Neural progenitor cell (in vitro differentiated cells): Measurements from ENCODE around the gene ARHGEF37. TPM values are rescaled to one million over a fixed set of nuclear protein-coding genes. Genes with fewer than 3 reads are reported as not detected.

Source experiments
- DNase-seq: peaks from one replicate; pipeline ENCODE4 v3.0.0-alpha.2; 2016; ENCODE audit warnings: low spot score
- H2AFZ ChIP-seq: fragments of 200-600 bp; sonication (generic); replicated peaks from 2 replicates; pipeline ENCODE4 v1.6.1; 2016; ENCODE audit warnings: antibody characterized with exemption
- H3F3A ChIP-seq: fragments of 200-600 bp; sonication (generic); 2 replicates; pipeline ENCODE4 v1.6.1; 2016; ENCODE audit warnings: antibody characterized with exemption, low read depth
- H3K27ac ChIP-seq: fragments of 200-600 bp; sonication (generic); 2 replicates; pipeline ENCODE4 v1.5.1; 2016; ENCODE audit warnings: mild to moderate bottlenecking
- H3K27me3 ChIP-seq: fragments of 200-600 bp; sonication (generic); 2 replicates; pipeline ENCODE4 v1.6.1; 2016; ENCODE audit warnings: mild to moderate bottlenecking, moderate library complexity
- H3K36me3 ChIP-seq: fragments of 200-600 bp; sonication (generic); 2 replicates; pipeline ENCODE4 v1.5.1; 2016
- H3K4me1 ChIP-seq: fragments of 200-600 bp; sonication (generic); 2 replicates; pipeline ENCODE4 v1.6.1; 2016; ENCODE audit warnings: mixed run types
- H3K4me2 ChIP-seq: fragments of 200-600 bp; sonication (generic); 2 replicates; pipeline ENCODE4 v1.6.1; 2016
- H3K4me3 ChIP-seq: fragments of 200-600 bp; sonication (generic); 2 replicates; pipeline ENCODE4 v1.5.1; 2016
- H3K79me2 ChIP-seq: fragments of 200-600 bp; sonication (generic); 2 replicates; pipeline ENCODE4 v1.6.1; 2016; ENCODE audit warnings: low read depth
- H3K9ac ChIP-seq: fragments of 200-600 bp; sonication (generic); 2 replicates; pipeline ENCODE4 v1.6.1; 2016
- H3K9me3 ChIP-seq: fragments of 200-600 bp; sonication (generic); 2 replicates; pipeline ENCODE4 v1.5.1; 2016; ENCODE audit warnings: low read depth
- H4K20me1 ChIP-seq: fragments of 200-600 bp; sonication (generic); 2 replicates; pipeline ENCODE4 v1.6.1; 2016; ENCODE audit warnings: low read depth
- H3K27ac Mint-ChIP-seq: 3 replicates; pipeline ENCODE4 v1.8.0; 2021; ENCODE audit warnings: mixed read lengths
- H3K27me3 Mint-ChIP-seq: 2 replicates; pipeline ENCODE4 v1.8.0; 2022; ENCODE audit warnings: low read depth, mild to moderate bottlenecking, inconsistent platforms, moderate library complexity, mixed read lengths; ENCODE audit not compliant: insufficient read depth
- H3K36me3 Mint-ChIP-seq: 3 replicates; pipeline ENCODE4 v1.8.0; 2021; ENCODE audit warnings: mixed read lengths
- H3K4me1 Mint-ChIP-seq: 3 replicates; pipeline ENCODE4 v1.8.0; 2021; ENCODE audit warnings: mixed read lengths
- H3K4me3 Mint-ChIP-seq: 3 replicates; pipeline ENCODE4 v1.8.0; 2021; ENCODE audit warnings: mild to moderate bottlenecking, moderate library complexity, mixed read lengths
- H3K9me3 Mint-ChIP-seq: 3 replicates; pipeline ENCODE4 v1.8.0; 2020; ENCODE audit warnings: mixed read lengths
- EZH2 ChIP-seq: fragments of 200-600 bp; sonication (generic); IDR thresholded peaks from 2 replicates; pipeline ENCODE4 v1.6.1; 2017; ENCODE audit warnings: antibody characterized with exemption, mild to moderate bottlenecking, moderate library complexity
- EZH2phosphoT487 ChIP-seq: fragments of 200-600 bp; sonication (generic); IDR thresholded peaks from 2 replicates; pipeline ENCODE4 v1.6.1; 2017; ENCODE audit warnings: antibody characterized with exemption
- total RNA-seq: library from RNA; depleted of rRNA; stranded (reverse); fragments of >200 nt; gene quantifications from 2 replicates; pipeline ENCODE4 v1.2.3, GENCODE V29; 2015; ENCODE audit warnings: low replicate concordance
- TF ChIP-seq, protein P1 (sequence below): fragments of 200-600 bp; sonication (generic); IDR thresholded peaks from 2 replicates; pipeline ENCODE4 v1.5.1; 2017; ENCODE audit warnings: antibody characterized with exemption, mild to moderate bottlenecking

The ARHGEF37 gene
- total RNA-seq, 1 donor from 2014 or later = 0.99 TPM

DNA sequence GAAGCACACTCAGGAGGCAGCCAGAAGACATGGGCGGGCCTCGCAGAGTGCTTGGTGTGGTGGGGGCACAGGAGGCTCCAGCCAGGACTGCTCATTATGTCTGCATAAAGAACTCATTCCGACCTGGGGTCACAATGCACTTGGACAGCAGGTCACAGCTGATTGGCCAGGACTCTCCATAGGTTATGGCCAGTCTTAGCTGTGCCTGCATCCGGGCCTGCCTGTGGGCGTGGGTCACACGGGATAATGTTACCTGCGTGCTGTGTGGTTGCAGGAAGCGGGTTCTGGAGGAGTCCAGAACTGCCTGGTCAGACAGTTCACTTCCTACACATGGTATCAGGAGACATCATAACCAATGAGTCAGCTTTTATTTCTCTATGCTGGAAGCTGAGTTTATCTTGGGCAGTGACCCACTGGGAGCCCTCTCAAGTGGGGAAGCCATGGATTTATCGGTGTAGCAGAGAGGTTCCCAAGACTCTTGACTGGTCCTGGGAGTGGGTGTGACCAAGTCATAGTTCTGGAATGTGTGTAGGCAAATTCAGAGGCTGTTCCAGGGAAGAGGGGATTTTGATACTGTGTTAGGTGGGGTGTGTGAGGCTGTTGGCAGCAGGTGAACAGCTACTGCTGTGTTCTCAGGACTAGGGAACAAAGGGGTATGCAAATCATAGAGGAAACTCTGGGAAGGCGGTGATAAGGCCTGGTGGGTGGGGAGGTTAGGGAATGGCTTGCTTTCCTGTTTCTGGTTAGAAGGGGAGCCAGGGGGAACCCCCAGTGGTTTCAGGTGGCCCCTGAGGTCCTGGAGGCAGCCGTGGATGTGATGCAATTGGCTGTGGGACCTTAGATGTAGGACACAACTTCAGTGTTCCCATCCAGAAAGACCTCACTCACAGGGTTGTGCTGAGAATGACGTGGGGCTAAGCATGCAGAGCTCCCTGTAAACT, 51.3 kb downstream of the ARHGEF37 start:
- no peaks in the 10 kb centered on the region for H3K9me3 Mint-ChIP-seq
- H3K79me2 ChIP-seq = no peaks in the 10 kb centered on the region
- H3K36me3 Mint-ChIP-seq = no peaks in the 10 kb centered on the region
- no peaks in the 10 kb centered on the region for H4K20me1 ChIP-seq
- no peak overlapping the region for H3K4me3 ChIP-seq
- no peaks in the 10 kb centered on the region for H3K36me3 ChIP-seq
- H3K4me3 Mint-ChIP-seq = no peak overlapping the region
- peak overlapping the region; percentile 27 for H3K27ac Mint-ChIP-seq
- no peak overlapping the region for H2AFZ ChIP-seq
- TF ChIP-seq EZH2phosphoT487 = no peak
- TF ChIP-seq, protein P1, sequence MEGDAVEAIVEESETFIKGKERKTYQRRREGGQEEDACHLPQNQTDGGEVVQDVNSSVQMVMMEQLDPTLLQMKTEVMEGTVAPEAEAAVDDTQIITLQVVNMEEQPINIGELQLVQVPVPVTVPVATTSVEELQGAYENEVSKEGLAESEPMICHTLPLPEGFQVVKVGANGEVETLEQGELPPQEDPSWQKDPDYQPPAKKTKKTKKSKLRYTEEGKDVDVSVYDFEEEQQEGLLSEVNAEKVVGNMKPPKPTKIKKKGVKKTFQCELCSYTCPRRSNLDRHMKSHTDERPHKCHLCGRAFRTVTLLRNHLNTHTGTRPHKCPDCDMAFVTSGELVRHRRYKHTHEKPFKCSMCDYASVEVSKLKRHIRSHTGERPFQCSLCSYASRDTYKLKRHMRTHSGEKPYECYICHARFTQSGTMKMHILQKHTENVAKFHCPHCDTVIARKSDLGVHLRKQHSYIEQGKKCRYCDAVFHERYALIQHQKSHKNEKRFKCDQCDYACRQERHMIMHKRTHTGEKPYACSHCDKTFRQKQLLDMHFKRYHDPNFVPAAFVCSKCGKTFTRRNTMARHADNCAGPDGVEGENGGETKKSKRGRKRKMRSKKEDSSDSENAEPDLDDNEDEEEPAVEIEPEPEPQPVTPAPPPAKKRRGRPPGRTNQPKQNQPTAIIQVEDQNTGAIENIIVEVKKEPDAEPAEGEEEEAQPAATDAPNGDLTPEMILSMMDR = no peak
- TF ChIP-seq EZH2 = no peak
- H3F3A ChIP-seq = no peaks in the 10 kb centered on the region
- H3K9ac ChIP-seq = no peak overlapping the region
- peaks cover 26% of the 10 kb centered on the region for H3K4me1 Mint-ChIP-seq
- peaks cover 4% of the 10 kb centered on the region for H3K27me3 Mint-ChIP-seq
- no peak for DNase-seq
- H3K9me3 ChIP-seq = no peaks in the 10 kb centered on the region
- H3K4me1 ChIP-seq = peaks cover 8% of the 10 kb centered on the region
- H3K27me3 ChIP-seq = no peaks in the 10 kb centered on the region
- no peak overlapping the region for H3K4me2 ChIP-seq
- H3K27ac ChIP-seq = no peak overlapping the region

DNA sequence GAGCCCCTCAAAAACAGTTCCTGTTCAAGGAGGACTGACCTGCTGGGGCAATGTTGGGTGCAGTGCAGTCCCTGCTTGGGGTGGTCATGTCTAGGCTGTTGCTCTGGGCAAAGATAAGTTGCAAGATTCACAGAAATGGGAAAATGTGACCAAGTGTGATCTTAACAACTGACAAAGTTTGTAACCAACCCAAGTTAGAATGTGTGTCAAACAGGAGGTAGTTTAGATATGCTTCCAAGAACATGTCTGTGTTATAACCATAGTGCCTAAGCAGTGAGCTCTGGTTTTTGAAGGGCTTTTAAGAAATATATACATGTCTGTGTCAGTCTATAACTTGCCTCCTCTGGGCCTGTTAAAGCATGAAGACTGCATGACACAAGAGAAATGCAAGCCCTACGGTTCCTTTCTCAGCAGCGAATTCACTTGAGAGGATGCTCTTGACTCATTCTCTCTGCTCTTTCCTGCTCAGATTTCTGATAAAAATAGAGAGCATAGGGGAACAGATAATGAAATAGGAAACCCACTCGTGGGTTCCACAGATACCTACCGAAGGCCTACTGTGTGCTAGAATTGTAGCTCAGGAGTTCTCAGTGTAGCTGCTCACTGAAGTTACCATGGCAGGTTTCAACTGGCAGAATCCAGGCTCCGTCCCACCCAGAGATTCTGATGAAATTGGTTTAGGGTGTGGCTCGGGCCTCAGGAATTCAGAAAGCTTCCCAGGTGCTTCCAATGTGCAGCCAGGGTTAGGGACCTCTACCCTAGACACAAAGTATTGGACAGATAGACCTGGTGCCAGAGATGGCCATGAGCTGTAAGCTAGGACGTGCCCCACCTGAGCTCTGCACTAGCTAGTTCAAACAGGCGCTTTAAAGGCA, 52.4 kb downstream of the ARHGEF37 start:
- Mint-ChIP-seq H3K4me1 (peaks cover 19% of the 10 kb centered on the region), H3K27ac (no peak overlapping the region), H3K4me3 (no peak overlapping the region), H3K27me3 (peaks cover 4% of the 10 kb centered on the region), H3K9me3 (no peaks in the 10 kb centered on the region), H3K36me3 (no peaks in the 10 kb centered on the region)
- no peak overlapping the region for H3K4me2 ChIP-seq
- no peaks in the 10 kb centered on the region for H3K36me3 ChIP-seq
- no peak overlapping the region for H3K27ac ChIP-seq
- TF ChIP-seq, protein P1 = no peak
- TF ChIP-seq EZH2 (no peak), EZH2phosphoT487 (no peak)
- no peaks in the 10 kb centered on the region for H3K27me3 ChIP-seq
- H3F3A ChIP-seq = no peaks in the 10 kb centered on the region
- no peak for DNase-seq
- no peaks in the 10 kb centered on the region for H4K20me1 ChIP-seq
- no peak overlapping the region for H2AFZ ChIP-seq
- no peaks in the 10 kb centered on the region for H3K79me2 ChIP-seq
- no peak overlapping the region for H3K9ac ChIP-seq
- H3K4me3 ChIP-seq = no peak overlapping the region
- H3K9me3 ChIP-seq = no peaks in the 10 kb centered on the region
- peaks cover 8% of the 10 kb centered on the region for H3K4me1 ChIP-seq

DNA sequence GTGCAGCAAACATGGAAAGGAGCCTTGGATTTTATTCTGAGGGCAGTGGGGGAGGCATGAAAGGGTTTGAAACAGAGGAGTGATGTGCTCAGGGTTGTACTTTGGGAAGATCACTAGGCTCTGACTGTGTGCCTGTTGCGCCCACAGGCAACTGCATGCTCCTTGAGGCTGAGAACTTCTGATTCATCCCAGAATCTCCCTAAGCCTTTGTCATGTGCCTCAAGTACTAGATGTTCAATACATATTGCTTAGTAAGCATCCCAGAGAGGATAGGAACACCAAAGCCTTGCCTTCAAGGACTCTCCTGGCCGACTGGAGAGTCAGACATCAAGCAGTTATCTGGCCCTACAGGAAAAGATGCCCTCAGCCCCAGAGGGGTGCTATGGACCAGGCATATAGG, 54.1 kb downstream of the ARHGEF37 start:
- TF ChIP-seq EZH2phosphoT487 (no peak), EZH2 (no peak)
- TF ChIP-seq, protein P1 = no peak
- H3K4me1 Mint-ChIP-seq = peaks cover 22% of the 10 kb centered on the region

More for the DNA sequence above, 54.1 kb downstream of the ARHGEF37 start:
- Histone ChIP-seq H3K9ac (no peak overlapping the region), H3K4me1 (peaks cover 8% of the 10 kb centered on the region), H3K4me2 (no peak overlapping the region), H3K36me3 (no peaks in the 10 kb centered on the region), H2AFZ (no peak overlapping the region), H4K20me1 (no peaks in the 10 kb centered on the region), H3K27ac (no peak overlapping the region), H3F3A (no peaks in the 10 kb centered on the region), H3K9me3 (no peaks in the 10 kb centered on the region), H3K27me3 (no peaks in the 10 kb centered on the region), H3K4me3 (no peak overlapping the region), H3K79me2 (no peaks in the 10 kb centered on the region)
- H3K27me3 Mint-ChIP-seq = no peaks in the 10 kb centered on the region
- H3K4me3 Mint-ChIP-seq = no peak overlapping the region
- no peak overlapping the region for H3K27ac Mint-ChIP-seq
- H3K9me3 Mint-ChIP-seq = no peaks in the 10 kb centered on the region
- H3K36me3 Mint-ChIP-seq = no peaks in the 10 kb centered on the region
- no peak for DNase-seq
